Measurements from ENCODE around the gene MGRN1. TPM values are rescaled to one million over a fixed set of nuclear protein-coding genes. Genes with fewer than 3 reads are reported as not detected.

The MGRN1 gene
- total RNA-seq, 2 donors from 2014 or later: 33.1 to 44.6 TPM

- intact Hi-C loops (cut with DNase I): no loop called here
- DNase-seq (peak; percentile 51), ATAC-seq (peak; percentile 21 to 24)
Observed at GRCh38 chr16:4663777-4664465, 39.3 kb downstream of the MGRN1 start.

GRCh38 chr16:4664538-4665418, 40.2 kb downstream of the MGRN1 start:
- ATAC-seq: peak; percentile 20 to 35
- intact Hi-C loops (cut with DNase I): no loop called here
- no peak for DNase-seq

- intact Hi-C loops (cut with DNase I): no loop called here
- ATAC-seq: no peak
- DNase-seq: no peak
Observed at GRCh38 chr16:4666537-4667202, 42.0 kb downstream of the MGRN1 start.

- no peak for ATAC-seq
- intact Hi-C loops (cut with DNase I): no loop called here
- no peak for DNase-seq
Observed at GRCh38 chr16:4667203-4667963, 42.8 kb downstream of the MGRN1 start.

- no peak for ATAC-seq
- intact Hi-C loops (cut with DNase I): no loop called here
- DNase-seq: no peak
Observed at GRCh38 chr16:4668313-4668960, 43.8 kb downstream of the MGRN1 start.

GRCh38 chr16:4673387-4674046, 48.9 kb downstream of the MGRN1 start:
- intact Hi-C loops (cut with DNase I): no loop called here
- ATAC-seq (no peak), DNase-seq (peak; percentile 19)

- intact Hi-C loops (cut with DNase I): no loop called here
- ATAC-seq: no peak
- DNase-seq: no peak
Observed at GRCh38 chr16:4674926-4675530, 50.4 kb downstream of the MGRN1 start.

- ATAC-seq: no peak
- intact Hi-C loops (cut with DNase I): no loop called here
- DNase-seq: no peak
Observed at GRCh38 chr16:4675864-4676786, 51.5 kb downstream of the MGRN1 start.

- DNase-seq (peak; percentile 48), ATAC-seq (peak; percentile 15 to 52)
- intact Hi-C loops (cut with DNase I): no loop called here
Observed at GRCh38 chr16:4676831-4677230, 52.2 kb downstream of the MGRN1 start.

- ATAC-seq (peak; percentile 65 to 70), DNase-seq (peak; percentile 69)
- intact Hi-C loops (cut with DNase I): no loop called here
Observed at GRCh38 chr16:4677390-4677789, 52.8 kb downstream of the MGRN1 start.

- ATAC-seq (no peak), DNase-seq (peak; percentile 20)
- intact Hi-C loops (cut with DNase I): no loop called here
Observed at GRCh38 chr16:4677994-4678393, 53.4 kb downstream of the MGRN1 start.

- DNase-seq: no peak
- intact Hi-C loops (cut with DNase I): no loop called here
- no peak for ATAC-seq
Observed at GRCh38 chr16:4678596-4678995, 54.0 kb downstream of the MGRN1 start.

GRCh38 chr16:4679156-4679849, 54.7 kb downstream of the MGRN1 start:
- DNase-seq (peak; percentile 57), ATAC-seq (no peak)
- intact Hi-C loops (cut with DNase I): no loop called here

GRCh38 chr16:4679850-4680636, 55.4 kb downstream of the MGRN1 start:
- ATAC-seq: peak; percentile 21 to 32
- intact Hi-C loops (cut with DNase I): no loop called here
- DNase-seq: peak; percentile 71

GRCh38 chr16:4680673-4681470, 56.2 kb downstream of the MGRN1 start:
- peak; percentile 60 to 62 for ATAC-seq
- intact Hi-C loops (cut with DNase I): no loop called here

More at GRCh38 chr16:4680673-4681470, 56.2 kb downstream of the MGRN1 start:
- peak; percentile 62 for DNase-seq

All from left cardiac atrium (tissue), 4 donors.